HCT116 (cell line): ENCODE results near the gene RAET1E. TPM values are rescaled to one million over a fixed set of nuclear protein-coding genes. Genes with fewer than 3 reads are reported as not detected.
A peak's percentile ranks its signal among the peaks of the same experiment; 100 is the strongest.

ENCODE experiments used
- ATAC-seq: fragments of 200-7000 bp; cut with Tn5 transposase; 2 replicates; pipeline ENCODE4 v1.9.1; 2020; ENCODE audit warnings: mild to moderate bottlenecking, moderate library complexity
- BruUV-seq: library from RNA; stranded (reverse); fragments of 400-500 nt; replicated peaks from 2 replicates; lab custom pipeline; 2021; lab: Mats Ljungman, UMichigan
- CTCF ChIA-PET: fragments of 300-600 bp; sonication (Branson Sonifier 250); formaldehyde crosslinking; loops from one replicate; lab custom pipeline; 2021; ENCODE audit warnings: antibody characterized with exemption; lab: Charles Lee
- POLR2A ChIA-PET: fragments of 300-600, 350-600 bp; sonication (Branson Sonifier 250); formaldehyde crosslinking; loops from one replicate; lab custom pipeline; 2021; ENCODE audit warnings: antibody characterized with exemption; lab: Charles Lee
- RAD21 ChIA-PET, 2 experiments: fragments of 300-600 bp; sonication (Branson Sonifier 250); formaldehyde crosslinking; loops; one replicate each; lab custom pipeline; 2023; ENCODE audit warnings: low total read pairs in 2 of 2; ENCODE audit not compliant: uncharacterized antibody in 2 of 2, unreplicated experiment in 2 of 2, low non-redundant PET in 1 of 2; lab: Charles Lee
- DNase-seq: peaks from one replicate; pipeline ENCODE4 v3.0.0-alpha.2; 2010; ENCODE audit warnings: low read depth, low spot score
- H2AFZ ChIP-seq: fragments of 200-600 bp; shearing (Covaris generic), sonication (generic); 2 replicates; pipeline ENCODE4 v1.6.1; 2017; ENCODE audit warnings: low read depth, mixed run types, mixed read lengths, antibody characterized with exemption, low read length; ENCODE audit not compliant: poor library complexity, severe bottlenecking
- H3K27ac ChIP-seq: 2 replicates; pipeline ENCODE4 v1.5.1; 2012; ENCODE audit warnings: low read depth, low read length
- H3K27me3 ChIP-seq: fragments of 200-600 bp; sonication (generic); 2 replicates; pipeline ENCODE4 v1.6.1; 2016; ENCODE audit warnings: mixed run types, low read length, mixed read lengths; ENCODE audit not compliant: insufficient read depth
- H3K36me3 ChIP-seq, 2 experiments: fragments of 200-500 bp in 1 of 2; fragments of 200-600 bp in 1 of 2; sonication (Bioruptor generic) in 1 of 2; sonication (generic) in 1 of 2; 2 replicates each; pipeline versions ENCODE4 v1.5.1 to v1.6.1; 2014 to 2016; ENCODE audit warnings: low read length in 2 of 2, inconsistent platforms in 1 of 2, mixed read lengths in 1 of 2, mixed run types in 1 of 2; ENCODE audit not compliant: insufficient read depth in 2 of 2, control insufficient read depth in 1 of 2
- H3K4me1 ChIP-seq, 2 experiments: fragments of 200-600 bp in 1 of 2; sonication (generic) in 1 of 2; 2 replicates each; pipeline versions ENCODE4 v1.5.1 to v1.6.1; 2012 to 2017; ENCODE audit warnings: low read length in 2 of 2, inconsistent platforms in 1 of 2, mild to moderate bottlenecking in 1 of 2, mixed read lengths in 1 of 2, mixed run types in 1 of 2, moderate library complexity in 1 of 2; ENCODE audit not compliant: insufficient read depth in 2 of 2, control insufficient read depth in 1 of 2
- H3K4me2 ChIP-seq: fragments of 200-600 bp; sonication (generic); 2 replicates; pipeline ENCODE4 v1.6.1; 2017; ENCODE audit warnings: mixed run types, low read length, mixed read lengths
- H3K4me3 ChIP-seq, 2 experiments: fragments of 200-600 bp in 1 of 2; sonication (generic) in 1 of 2; replicated peaks in 1 of 2; 2 replicates each; pipeline ENCODE4 v1.5.1; 2011 to 2016; ENCODE audit warnings: low read length in 2 of 2, control low read depth in 1 of 2, low read depth in 1 of 2, mild to moderate bottlenecking in 1 of 2, mixed read lengths in 1 of 2, mixed run types in 1 of 2
- H3K79me2 ChIP-seq: fragments of 200-600 bp; sonication (generic); 2 replicates; pipeline ENCODE4 v1.6.1; 2017; ENCODE audit warnings: mild to moderate bottlenecking, mixed run types, low read length, moderate library complexity, mixed read lengths; ENCODE audit not compliant: insufficient read depth
- H3K9ac ChIP-seq: fragments of 200-600 bp; sonication (generic); 2 replicates; pipeline ENCODE4 v1.6.1; 2016; ENCODE audit warnings: low read length, mixed read lengths
- H3K9me2 ChIP-seq: fragments of 200-600 bp; sonication (generic), shearing (Covaris generic); 2 replicates; pipeline ENCODE4 v1.6.1; 2017; ENCODE audit warnings: mixed run types, mild to moderate bottlenecking, moderate library complexity; ENCODE audit not compliant: insufficient read depth
- H3K9me3 ChIP-seq, 2 experiments: fragments of 200-500 bp in 1 of 2; fragments of 200-600 bp in 1 of 2; sonication (Bioruptor generic) in 1 of 2; sonication (generic) in 1 of 2; 2 replicates each; pipeline ENCODE4 v1.6.1; 2014 to 2017; ENCODE audit warnings: low read length in 2 of 2, mixed read lengths in 2 of 2, inconsistent platforms in 1 of 2, low read depth in 1 of 2, mild to moderate bottlenecking in 1 of 2, mixed run types in 1 of 2, moderate library complexity in 1 of 2; ENCODE audit not compliant: control insufficient read depth in 1 of 2, insufficient read depth in 1 of 2
- H4K20me1 ChIP-seq: fragments of 200-600 bp; sonication (generic), shearing (Covaris generic); 2 replicates; pipeline ENCODE4 v1.6.1; 2017; ENCODE audit warnings: mixed run types, mild to moderate bottlenecking, moderate library complexity; ENCODE audit not compliant: insufficient read depth
- CBX3 ChIP-seq: IDR thresholded peaks from 2 replicates; pipeline ENCODE4 v1.6.1; 2012; ENCODE audit warnings: low read depth
- JUND ChIP-seq: IDR thresholded peaks from 2 replicates; pipeline ENCODE4 v1.6.1; 2012
- RAD21 ChIP-seq: IDR thresholded peaks from 2 replicates; pipeline ENCODE4 v1.6.1; 2012; ENCODE audit warnings: low read depth, mild to moderate bottlenecking
- SIN3A ChIP-seq: IDR thresholded peaks from 2 replicates; pipeline ENCODE4 v1.6.1; 2012; ENCODE audit warnings: low read depth
- SP1 ChIP-seq: IDR thresholded peaks from 2 replicates; pipeline ENCODE4 v1.6.1; 2012; ENCODE audit warnings: low read depth
- YY1 ChIP-seq: IDR thresholded peaks from 2 replicates; pipeline ENCODE4 v1.6.1; 2011; ENCODE audit warnings: low read length, low read depth, moderate library complexity, mild to moderate bottlenecking; ENCODE audit not compliant: insufficient replicate concordance; ENCODE audit errors: extremely low read depth
- ZFX ChIP-seq: fragments of 450-650 bp; IDR thresholded peaks from 2 replicates; pipeline ENCODE4 v1.6.1; 2017
- intact Hi-C: fragments of 100-400 bp; cut with micrococcal nuclease; formaldehyde crosslinking; loops from 2 replicates; pipeline ENCODE4 v1.10.0; 2022
- total RNA-seq: library from RNA; stranded (reverse); gene quantifications from one replicate; pipeline ENCODE4 v1.2.1, GENCODE V29; 2021; ENCODE audit not compliant: unreplicated experiment
- TF ChIP-seq, protein P1 (sequence below): IDR thresholded peaks from 2 replicates; pipeline ENCODE4 v1.6.1; 2012
- TF ChIP-seq, protein P2 (sequence below), 3 experiments: fragments of 200-600 bp in 1 of 3; sonication (generic) in 1 of 3; IDR thresholded peaks in 2 of 3; conservative IDR thresholded peaks in 1 of 3; 2 replicates each; pipeline ENCODE4 v1.5.1; 2012 to 2017; ENCODE audit warnings: low read depth in 2 of 3, low read length in 2 of 3, antibody characterized with exemption in 1 of 3, borderline replicate concordance in 1 of 3, control low read depth in 1 of 3, mild to moderate bottlenecking in 1 of 3, mixed read lengths in 1 of 3, mixed run types in 1 of 3, moderate library complexity in 1 of 3; ENCODE audit not compliant: insufficient read depth in 1 of 3

Gene RAET1E
- total RNA-seq, 1 experiment from 2014 or later = 3.9 TPM

DNA sequence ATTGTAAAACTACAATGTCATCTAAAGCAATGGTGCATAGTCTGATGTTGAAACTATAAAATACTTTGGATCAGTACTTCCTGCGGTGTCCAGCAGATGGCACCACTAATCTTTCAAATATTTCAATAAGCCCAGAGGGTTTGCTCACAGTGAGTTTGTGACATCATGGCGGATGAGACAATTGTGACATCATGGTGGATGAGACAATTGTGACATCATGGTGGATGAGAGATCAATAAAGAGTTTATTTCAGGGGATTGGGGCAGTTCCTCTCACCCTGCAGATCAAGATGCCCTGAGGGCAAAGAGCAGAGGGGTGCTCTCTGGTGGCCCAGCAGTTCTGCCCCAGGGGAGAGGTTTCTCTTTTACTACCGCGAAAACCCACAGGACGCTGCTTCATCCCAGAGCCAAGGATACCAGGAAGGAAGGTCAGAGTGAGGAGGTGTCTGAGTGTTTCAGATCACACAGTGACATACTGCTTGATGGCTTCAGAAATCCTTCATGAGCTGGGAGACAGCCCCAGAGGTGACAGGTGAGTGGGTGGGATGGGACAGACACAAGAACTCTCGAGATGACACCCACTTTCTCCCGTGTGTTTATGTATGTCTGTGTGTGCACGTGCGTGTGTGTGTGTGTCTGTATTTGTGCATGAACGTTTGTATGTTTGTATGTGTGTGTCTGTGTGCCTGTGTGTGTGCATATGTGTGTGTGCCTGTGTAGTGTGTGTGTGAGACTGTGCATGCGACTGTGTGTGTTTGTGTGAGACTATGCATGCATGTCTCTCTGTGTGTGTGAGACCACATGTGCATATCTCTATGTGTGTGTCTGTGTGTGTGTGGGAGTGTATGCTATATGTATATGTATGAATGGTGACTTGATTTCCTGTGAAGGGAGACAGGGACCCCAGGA, 36.6 kb upstream of the RAET1E start:
- H4K20me1 ChIP-seq = no peaks in the 10 kb centered on the region
- H3K4me1 ChIP-seq = peaks cover 0 to 3% of the 10 kb centered on the region in 2 experiments; a peak in 1 of 4 replicates
- H3K79me2 ChIP-seq = no peaks in the 10 kb centered on the region
- no TSS peak for BruUV-seq
- ATAC-seq (peak; percentile 67), DNase-seq (peak; percentile 76)
- H2AFZ ChIP-seq = peak overlapping the region; percentile 15
- H3K9me2 ChIP-seq = no peaks in the 10 kb centered on the region
- intact Hi-C loops = loop anchor here (1.0 to 5.0 kb wide), 5 partner anchors 82 to 881 kb away; partner anchors contain the start of gene ULBP3
- ChIA-PET POLR2A (no interaction called here), RAD21 (interaction anchor here in 1 of 2 experiments (0.9 kb wide), 1 partner anchor 82 kb away, joined by 5 read pairs; no protein-coding TSS in a partner anchor), CTCF (interaction anchor here (1.3 kb wide), 1 partner anchor 82 kb away, joined by 3 read pairs; no protein-coding TSS in a partner anchor)
- H3K4me2 ChIP-seq = no peak overlapping the region
- no peaks in the 10 kb centered on the region for H3K36me3 ChIP-seq
- TF ChIP-seq RAD21 = peak; percentile 96
- TF ChIP-seq, protein P1, sequence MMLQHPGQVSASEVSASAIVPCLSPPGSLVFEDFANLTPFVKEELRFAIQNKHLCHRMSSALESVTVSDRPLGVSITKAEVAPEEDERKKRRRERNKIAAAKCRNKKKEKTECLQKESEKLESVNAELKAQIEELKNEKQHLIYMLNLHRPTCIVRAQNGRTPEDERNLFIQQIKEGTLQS = no peak
- TF ChIP-seq YY1 = peak; percentile 59
- TF ChIP-seq, protein P2, sequence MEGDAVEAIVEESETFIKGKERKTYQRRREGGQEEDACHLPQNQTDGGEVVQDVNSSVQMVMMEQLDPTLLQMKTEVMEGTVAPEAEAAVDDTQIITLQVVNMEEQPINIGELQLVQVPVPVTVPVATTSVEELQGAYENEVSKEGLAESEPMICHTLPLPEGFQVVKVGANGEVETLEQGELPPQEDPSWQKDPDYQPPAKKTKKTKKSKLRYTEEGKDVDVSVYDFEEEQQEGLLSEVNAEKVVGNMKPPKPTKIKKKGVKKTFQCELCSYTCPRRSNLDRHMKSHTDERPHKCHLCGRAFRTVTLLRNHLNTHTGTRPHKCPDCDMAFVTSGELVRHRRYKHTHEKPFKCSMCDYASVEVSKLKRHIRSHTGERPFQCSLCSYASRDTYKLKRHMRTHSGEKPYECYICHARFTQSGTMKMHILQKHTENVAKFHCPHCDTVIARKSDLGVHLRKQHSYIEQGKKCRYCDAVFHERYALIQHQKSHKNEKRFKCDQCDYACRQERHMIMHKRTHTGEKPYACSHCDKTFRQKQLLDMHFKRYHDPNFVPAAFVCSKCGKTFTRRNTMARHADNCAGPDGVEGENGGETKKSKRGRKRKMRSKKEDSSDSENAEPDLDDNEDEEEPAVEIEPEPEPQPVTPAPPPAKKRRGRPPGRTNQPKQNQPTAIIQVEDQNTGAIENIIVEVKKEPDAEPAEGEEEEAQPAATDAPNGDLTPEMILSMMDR (IDR thresholded peaks at IDR 0.05 in 2 of 3, conservative IDR thresholded peaks at IDR 0.05 in 1 of 3; ENCODE audit: borderline replicate concordance in 1 of 3, insufficient read depth in 1 of 3, low read depth in 2 of 3, low read length in 2 of 3) = peak; percentile 63 to 88 (median 87)
- no peak for TF ChIP-seq SIN3A
- TF ChIP-seq SP1 = 0 out of 2 replicates have a peak, but pooled peaks have one; percentile 20
- TF ChIP-seq CBX3 = 0 out of 2 replicates have a peak, but pooled peaks have one; percentile 55
- TF ChIP-seq JUND = peak; percentile 41; the same call in 1 of the 2 replicates
- TF ChIP-seq ZFX = no peak
- no peaks in the 10 kb centered on the region for H3K27me3 ChIP-seq
- H3K27ac ChIP-seq = no peak overlapping the region
- no peak overlapping the region for H3K4me3 ChIP-seq
- no peak overlapping the region for H3K9ac ChIP-seq
- no peaks in the 10 kb centered on the region for H3K9me3 ChIP-seq
